Esophagus (tissue), 2 donors: ENCODE results near the gene ANKK1. TPM values are rescaled to one million over a fixed set of nuclear protein-coding genes. Genes with fewer than 3 reads are reported as not detected.

Source experiments
- H3K27ac ChIP-seq, 2 donors: one replicate each; pipeline ENCODE4 v1.5.1; 2013; ENCODE audit warnings: low read depth in 2 of 2, mild to moderate bottlenecking in 2 of 2, inconsistent platforms in 1 of 2, low read length in 1 of 2, moderate library complexity in 1 of 2
- H3K27me3 ChIP-seq, 2 donors: one replicate each; pipeline ENCODE4 v1.6.1; 2013; ENCODE audit warnings: low read length in 2 of 2, control low read depth in 1 of 2, mild to moderate bottlenecking in 1 of 2; ENCODE audit not compliant: insufficient read depth in 2 of 2, control insufficient read depth in 1 of 2
- H3K36me3 ChIP-seq, 2 donors: one replicate each; pipeline ENCODE4 v1.6.1; 2013; ENCODE audit warnings: low read length in 1 of 2; ENCODE audit not compliant: control insufficient read depth in 2 of 2, insufficient read depth in 2 of 2
- H3K4me1 ChIP-seq, 2 donors: one replicate each; pipeline ENCODE4 v1.6.1; 2013; ENCODE audit warnings: low read length in 1 of 2; ENCODE audit not compliant: control insufficient read depth in 2 of 2, insufficient read depth in 2 of 2
- H3K4me3 ChIP-seq, 2 donors: one replicate each; pipeline ENCODE4 v1.5.1; 2013; ENCODE audit warnings: low read length in 2 of 2, mild to moderate bottlenecking in 2 of 2, low read depth in 1 of 2, moderate library complexity in 1 of 2
- H3K9me3 ChIP-seq, 2 donors: one replicate each; pipeline ENCODE4 v1.6.1; 2013; ENCODE audit warnings: mild to moderate bottlenecking in 2 of 2, low read depth in 1 of 2, low read length in 1 of 2, moderate library complexity in 1 of 2; ENCODE audit not compliant: control insufficient read depth in 2 of 2, insufficient read depth in 1 of 2
- WGBS, 2 donors: extraction: QIAGEN DNeasy Blood & Tissue Kit; methylation state at CpG; one replicate each; pipeline ENCODE4 v1.1.7; 2013; 5-methylcytosine and 5-hydroxymethylcytosine counted together
- polyA plus RNA-seq, 2 donors: library from polyadenylated mRNA; stranded (reverse); fragments of 200-250 nt; gene quantifications; one replicate each; pipeline ENCODE4 v1.2.3, GENCODE V29; 2013
- donor health status: healthy with polysubstance abuse.
- donor health status: Bipolar disorder and iron deficiency.

The ANKK1 gene
- under 1 TPM; 0.67 to 0.88 TPM for polyA plus RNA-seq

- 10 to 14% methylated on average over 41 to 46 of the region's 46 CpGs for WGBS, 2 donors
- Histone ChIP-seq H3K4me3 (peak within 1 kb of the TSS; percentile 14 to 40), H3K27ac (no peak within 1 kb of the TSS), H3K9me3 (no peaks in the 10 kb centered on the region), H3K27me3 (peaks cover 0 to 7% of the 10 kb centered on the region in 2 donors), H3K36me3 (no peaks in the 10 kb centered on the region), H3K4me1 (peaks cover 4 to 5% of the 10 kb centered on the region in 2 donors)
Observed at GRCh38 chr11:113387605-113388211, at the start of gene ANKK1. Gene ANKK1, plus strand, starts transcription at chr11:113387779. Its CDS starts 106 bp downstream, at chr11:113387885.

GRCh38 chr11:113338730-113339129, 48.8 kb upstream of the ANKK1 start:
- H3K4me1 ChIP-seq, result no peaks in the 10 kb centered on the region
- 81 to 83% methylated on average over 4 of the region's 4 CpGs for WGBS, 2 donors
- H3K4me3 ChIP-seq, result no peak overlapping the region
- H3K36me3 ChIP-seq, result peaks cover 10 to 18% of the 10 kb centered on the region in 2 donors
- H3K27ac ChIP-seq, result no peak overlapping the region
- H3K27me3 ChIP-seq, result no peaks in the 10 kb centered on the region
- no peaks in the 10 kb centered on the region for H3K9me3 ChIP-seq

- Histone ChIP-seq H3K9me3 (no peaks in the 10 kb centered on the region), H3K4me3 (no peak overlapping the region), H3K27me3 (no peaks in the 10 kb centered on the region), H3K36me3 (peaks cover 10 to 23% of the 10 kb centered on the region in 2 donors), H3K4me1 (no peaks in the 10 kb centered on the region), H3K27ac (no peak overlapping the region)
- 76 to 78% methylated on average over 6 of the region's 6 CpGs for WGBS, 2 donors
Observed at GRCh38 chr11:113339929-113340589, 47.5 kb upstream of the ANKK1 start.

GRCh38 chr11:113341388-113342165, 46.0 kb upstream of the ANKK1 start:
- Histone ChIP-seq H3K4me3 (no peak overlapping the region), H3K36me3 (peaks cover 10 to 23% of the 10 kb centered on the region in 2 donors), H3K27ac (no peak overlapping the region), H3K4me1 (no peaks in the 10 kb centered on the region), H3K27me3 (no peaks in the 10 kb centered on the region), H3K9me3 (no peaks in the 10 kb centered on the region)
- WGBS, 2 donors, result 83 to 85% methylated on average over 10 of the region's 10 CpGs

- H3K36me3 ChIP-seq, result peaks cover 6 to 16% of the 10 kb centered on the region in 2 donors
- H3K4me3 ChIP-seq, result no peak overlapping the region
- no peak overlapping the region for H3K27ac ChIP-seq
- no peaks in the 10 kb centered on the region for H3K9me3 ChIP-seq
- no peaks in the 10 kb centered on the region for H3K27me3 ChIP-seq
- no peaks in the 10 kb centered on the region for H3K4me1 ChIP-seq
- WGBS, 2 donors, result 47 to 64% methylated on average over 8 of the region's 8 CpGs
Observed at GRCh38 chr11:113345978-113346377, 41.6 kb upstream of the ANKK1 start.

- no peak overlapping the region for H3K4me3 ChIP-seq
- H3K36me3 ChIP-seq, result peaks cover 10 to 13% of the 10 kb centered on the region in 2 donors
- no peaks in the 10 kb centered on the region for H3K27me3 ChIP-seq
- H3K27ac ChIP-seq, result no peak overlapping the region
- H3K9me3 ChIP-seq, result no peaks in the 10 kb centered on the region
- WGBS, 2 donors, result 94 to 95% methylated on average over 3 of the region's 3 CpGs
- H3K4me1 ChIP-seq, result no peaks in the 10 kb centered on the region
Observed at GRCh38 chr11:113349528-113349927, 38.1 kb upstream of the ANKK1 start.

- Histone ChIP-seq H3K9me3 (no peaks in the 10 kb centered on the region), H3K27ac (no peak overlapping the region), H3K36me3 (peaks cover 10 to 13% of the 10 kb centered on the region in 2 donors), H3K4me3 (no peak overlapping the region), H3K4me1 (no peaks in the 10 kb centered on the region), H3K27me3 (no peaks in the 10 kb centered on the region)
- WGBS, 2 donors, result 87% methylated on average over 11 of the region's 11 CpGs
Observed at GRCh38 chr11:113350336-113351067, 37.1 kb upstream of the ANKK1 start.

- Histone ChIP-seq H3K4me1 (no peaks in the 10 kb centered on the region), H3K4me3 (no peak overlapping the region), H3K9me3 (no peaks in the 10 kb centered on the region), H3K36me3 (peaks cover 10 to 13% of the 10 kb centered on the region in 2 donors), H3K27ac (no peak overlapping the region), H3K27me3 (no peaks in the 10 kb centered on the region)
- 64 to 69% methylated on average over 3 of the region's 3 CpGs for WGBS, 2 donors
Observed at GRCh38 chr11:113351068-113351450, 36.5 kb upstream of the ANKK1 start.

- Histone ChIP-seq H3K27me3 (no peaks in the 10 kb centered on the region), H3K4me1 (no peaks in the 10 kb centered on the region), H3K9me3 (no peaks in the 10 kb centered on the region), H3K27ac (no peak overlapping the region), H3K4me3 (no peak overlapping the region), H3K36me3 (peaks cover 13% of the 10 kb centered on the region in 2 donors)
- 90 to 95% methylated on average over 4 of the region's 4 CpGs for WGBS, 2 donors
Observed at GRCh38 chr11:113351480-113351879, 36.1 kb upstream of the ANKK1 start.
